Measurements from ENCODE around the gene MISFA.
"Not testable (repeated sequence)": the region's sequence is repeated elsewhere in the genome, so short reads cannot be mapped to it uniquely, and the experiment has no call there.

Gene MISFA

DNA sequence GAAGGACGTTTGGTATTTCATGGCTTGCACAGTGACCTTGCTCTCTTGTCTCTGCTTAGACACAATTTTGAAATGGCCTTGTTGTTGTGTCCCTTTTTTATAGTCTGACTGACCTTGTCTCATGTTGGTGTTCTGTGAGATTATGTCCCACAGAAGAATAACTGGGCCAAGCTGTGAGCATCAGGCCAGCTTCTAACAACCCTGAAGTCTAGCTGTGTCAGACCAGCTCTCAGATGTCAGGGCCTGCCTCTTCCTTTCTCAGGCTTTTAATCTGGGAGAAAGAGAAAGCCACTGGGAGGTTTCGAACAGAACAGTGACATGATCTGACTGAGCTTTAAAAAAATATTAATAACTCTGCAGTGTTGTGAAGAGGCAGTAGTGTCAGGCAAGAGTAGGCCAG, 9.0 kb upstream of the MISFA start:
- no peak for DNase-seq (ENCODE audit: low read depth)
- H3K4me3 ChIP-seq (ENCODE audit: low read depth, low read length) = peak overlapping the region; percentile 12
- TF ChIP-seq POLR2A (IDR thresholded peaks at IDR 0.05; ENCODE audit: extremely low read depth, insufficient read length) (no peak), MYC (IDR thresholded peaks at IDR 0.05; ENCODE audit: low read depth, low read length) (no peak)
- TF ChIP-seq, protein P1, sequence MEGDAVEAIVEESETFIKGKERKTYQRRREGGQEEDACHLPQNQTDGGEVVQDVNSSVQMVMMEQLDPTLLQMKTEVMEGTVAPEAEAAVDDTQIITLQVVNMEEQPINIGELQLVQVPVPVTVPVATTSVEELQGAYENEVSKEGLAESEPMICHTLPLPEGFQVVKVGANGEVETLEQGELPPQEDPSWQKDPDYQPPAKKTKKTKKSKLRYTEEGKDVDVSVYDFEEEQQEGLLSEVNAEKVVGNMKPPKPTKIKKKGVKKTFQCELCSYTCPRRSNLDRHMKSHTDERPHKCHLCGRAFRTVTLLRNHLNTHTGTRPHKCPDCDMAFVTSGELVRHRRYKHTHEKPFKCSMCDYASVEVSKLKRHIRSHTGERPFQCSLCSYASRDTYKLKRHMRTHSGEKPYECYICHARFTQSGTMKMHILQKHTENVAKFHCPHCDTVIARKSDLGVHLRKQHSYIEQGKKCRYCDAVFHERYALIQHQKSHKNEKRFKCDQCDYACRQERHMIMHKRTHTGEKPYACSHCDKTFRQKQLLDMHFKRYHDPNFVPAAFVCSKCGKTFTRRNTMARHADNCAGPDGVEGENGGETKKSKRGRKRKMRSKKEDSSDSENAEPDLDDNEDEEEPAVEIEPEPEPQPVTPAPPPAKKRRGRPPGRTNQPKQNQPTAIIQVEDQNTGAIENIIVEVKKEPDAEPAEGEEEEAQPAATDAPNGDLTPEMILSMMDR (IDR thresholded peaks at IDR 0.05; ENCODE audit: low read depth, low read length) = no peak
- TF ChIP-seq, protein P2, sequence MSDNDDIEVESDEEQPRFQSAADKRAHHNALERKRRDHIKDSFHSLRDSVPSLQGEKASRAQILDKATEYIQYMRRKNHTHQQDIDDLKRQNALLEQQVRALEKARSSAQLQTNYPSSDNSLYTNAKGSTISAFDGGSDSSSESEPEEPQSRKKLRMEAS (IDR thresholded peaks at IDR 0.05; ENCODE audit: low read depth, low read length) = no peak

DNA sequence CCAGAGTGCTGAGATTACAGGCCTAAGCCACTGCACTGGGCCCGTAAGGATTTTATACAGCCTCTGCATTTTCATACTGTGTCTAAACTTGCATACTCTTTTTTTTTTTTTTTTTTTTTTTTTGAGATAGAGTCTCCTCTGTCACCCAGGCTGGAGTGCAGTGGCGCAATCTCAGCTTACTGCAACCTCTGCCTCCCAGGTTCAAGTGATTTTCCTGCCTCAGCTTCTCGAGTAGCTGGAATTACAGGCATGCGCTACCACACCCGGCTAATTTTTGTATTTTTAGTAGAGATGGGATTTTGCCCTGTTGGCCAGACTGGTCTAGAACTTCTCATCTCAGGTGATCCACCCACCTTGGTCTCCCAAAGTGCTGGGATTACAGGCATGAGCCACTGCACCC, 5.5 kb upstream of the MISFA start:
- DNase-seq (ENCODE audit: low read depth); H3K4me3 ChIP-seq (ENCODE audit: low read depth, low read length): not testable (repeated sequence)

DNA sequence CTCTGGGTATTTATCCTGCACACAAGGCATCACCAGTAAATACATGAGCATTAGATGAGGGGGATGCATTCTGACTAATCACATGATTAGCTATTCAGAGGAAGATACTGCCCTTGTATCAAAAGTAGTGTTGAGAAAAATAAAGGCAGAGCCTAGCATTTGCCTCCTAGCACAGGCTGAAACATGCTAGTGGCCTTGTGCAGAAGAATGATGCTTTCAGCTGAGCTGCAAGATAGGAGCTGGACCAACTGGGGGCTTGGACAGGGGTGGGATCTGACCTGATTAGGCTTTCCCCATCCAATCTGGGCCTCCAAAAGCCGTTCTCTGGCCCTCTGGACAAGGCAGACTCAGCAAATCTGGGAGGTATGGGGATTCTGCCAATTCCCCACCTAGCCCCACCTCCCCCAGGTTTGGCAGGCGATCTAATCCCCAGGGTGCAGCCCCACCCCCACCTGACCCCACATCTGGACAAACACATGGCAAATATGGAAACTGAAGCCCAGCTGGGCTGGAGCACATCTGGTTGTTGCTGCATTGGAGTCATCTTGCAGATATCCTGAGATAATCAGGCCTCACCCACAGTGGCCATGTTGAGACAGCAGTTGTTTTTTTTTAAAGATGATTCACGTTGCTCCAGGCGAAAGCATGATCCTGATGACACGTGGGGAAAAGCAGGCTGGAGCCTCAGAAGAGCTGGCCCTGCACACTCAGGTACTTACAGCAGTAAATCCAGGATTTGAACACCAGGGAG, 4.4 kb upstream of the MISFA start:
- DNase-seq (ENCODE audit: low read depth) = no peak
- H3K4me3 ChIP-seq (ENCODE audit: low read depth, low read length) = no peak overlapping the region
- TF ChIP-seq MYC (IDR thresholded peaks at IDR 0.05; ENCODE audit: low read depth, low read length) = no peak
- no peak for TF ChIP-seq POLR2A (IDR thresholded peaks at IDR 0.05; ENCODE audit: extremely low read depth, insufficient read length)
- TF ChIP-seq, protein P1 (IDR thresholded peaks at IDR 0.05; ENCODE audit: low read depth, low read length) = no peak
- TF ChIP-seq, protein P2 (IDR thresholded peaks at IDR 0.05; ENCODE audit: low read depth, low read length) = no peak

DNA sequence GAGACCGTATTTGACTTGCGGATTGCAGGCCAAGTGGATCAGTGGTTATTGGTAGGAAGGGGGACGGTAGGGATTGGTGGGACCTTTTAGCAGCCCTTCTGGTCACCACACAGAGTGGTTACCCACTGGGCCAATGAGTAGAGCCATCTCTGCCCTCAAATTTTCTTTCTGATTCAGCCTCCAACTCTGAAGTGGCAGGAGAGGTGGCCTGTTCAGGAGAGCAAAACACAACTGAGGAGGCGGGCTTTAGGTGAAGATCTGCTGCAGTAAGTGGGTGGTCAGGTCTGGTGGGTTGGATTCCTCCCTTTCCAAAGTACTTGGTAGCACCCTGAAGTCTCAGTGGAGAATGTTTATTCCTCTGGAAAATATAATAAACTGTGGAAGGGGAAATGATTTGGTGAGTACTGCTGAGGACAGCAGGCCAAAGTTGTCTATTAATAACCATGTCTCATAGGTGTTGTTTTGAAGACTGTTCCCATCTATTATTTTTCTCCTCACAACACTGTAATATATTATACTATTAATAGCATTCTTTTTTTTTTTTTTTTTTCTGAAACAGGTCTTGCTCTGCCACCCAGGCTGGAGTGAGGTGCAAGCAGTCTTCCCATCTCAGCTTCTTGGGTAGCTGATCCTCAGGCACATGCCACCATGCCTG, 1.5 kb downstream of the MISFA start:
- TF ChIP-seq MYC (IDR thresholded peaks at IDR 0.05; ENCODE audit: low read depth, low read length) (no peak), POLR2A (IDR thresholded peaks at IDR 0.05; ENCODE audit: extremely low read depth, insufficient read length) (no peak)
- TF ChIP-seq, protein P2 (IDR thresholded peaks at IDR 0.05; ENCODE audit: low read depth, low read length) = no peak
- TF ChIP-seq, protein P1 (IDR thresholded peaks at IDR 0.05; ENCODE audit: low read depth, low read length) = no peak
- no peak overlapping the region for H3K4me3 ChIP-seq (ENCODE audit: low read depth, low read length)
- no peak for DNase-seq (ENCODE audit: low read depth)

DNA sequence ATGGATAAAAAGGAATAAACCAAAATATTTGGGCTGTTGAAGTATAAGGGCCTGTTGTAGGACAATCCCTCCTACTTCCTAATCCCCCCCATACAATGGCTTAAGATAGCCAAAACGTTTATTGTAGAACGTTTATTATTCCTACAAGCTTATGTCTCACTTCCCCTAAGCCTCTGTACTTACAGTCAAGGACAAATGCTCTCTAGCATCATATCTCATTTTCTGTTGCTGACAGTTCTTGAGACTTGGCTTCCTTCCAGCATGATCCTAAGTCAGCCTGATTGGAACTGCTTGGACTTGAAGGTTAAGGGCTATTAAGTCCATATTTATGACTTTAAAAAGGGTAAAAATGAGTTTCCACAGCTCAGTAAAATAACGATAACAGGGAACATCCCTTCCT, 8.8 kb downstream of the MISFA start:
- no peak overlapping the region for H3K4me3 ChIP-seq (ENCODE audit: low read depth, low read length)
- no peak for TF ChIP-seq MYC (IDR thresholded peaks at IDR 0.05; ENCODE audit: low read depth, low read length)
- TF ChIP-seq, protein P1 (IDR thresholded peaks at IDR 0.05; ENCODE audit: low read depth, low read length) = no peak
- TF ChIP-seq, protein P2 (IDR thresholded peaks at IDR 0.05; ENCODE audit: low read depth, low read length) = no peak
- TF ChIP-seq POLR2A (IDR thresholded peaks at IDR 0.05; ENCODE audit: extremely low read depth, insufficient read length) = no peak
- DNase-seq (ENCODE audit: low read depth) = no peak

DNA sequence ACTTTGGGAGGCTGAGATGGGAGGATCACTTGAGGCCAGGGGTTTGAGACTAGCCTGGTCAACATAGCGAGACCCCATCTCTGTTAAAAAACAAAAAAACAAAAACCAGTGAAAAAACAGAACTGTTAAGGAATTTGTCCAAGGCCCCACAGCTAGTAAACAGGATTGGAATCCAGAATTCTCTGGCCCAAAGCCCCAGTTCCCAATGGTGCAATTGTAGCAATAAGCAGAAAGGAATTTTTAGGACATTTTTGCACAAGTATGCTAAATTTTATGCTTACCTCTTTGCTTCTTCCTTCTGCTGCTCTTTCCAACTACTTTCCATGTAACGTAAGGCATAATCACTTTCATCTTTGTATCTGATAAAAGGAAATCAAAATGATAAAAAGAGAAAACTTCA, 11.6 kb downstream of the MISFA start:
- TF ChIP-seq, protein P1 (IDR thresholded peaks at IDR 0.05; ENCODE audit: low read depth, low read length) = no peak
- TF ChIP-seq POLR2A (IDR thresholded peaks at IDR 0.05; ENCODE audit: extremely low read depth, insufficient read length) (no peak), MYC (IDR thresholded peaks at IDR 0.05; ENCODE audit: low read depth, low read length) (no peak)
- TF ChIP-seq, protein P2 (IDR thresholded peaks at IDR 0.05; ENCODE audit: low read depth, low read length) = no peak
- H3K4me3 ChIP-seq (ENCODE audit: low read depth, low read length) = no peak overlapping the region
- no peak for DNase-seq (ENCODE audit: low read depth)

Data from NB4 (cell line).